Measurements from ENCODE around the gene TMEM247.
"Not testable (repeated sequence)": the region's sequence is repeated elsewhere in the genome, so short reads cannot be mapped to it uniquely, and the experiment has no call there.

The TMEM247 gene

GRCh38 chr2:46517485-46517884 is 38.1 kb downstream of the TMEM247 start:
- no peak for DNase-seq

- no peak for DNase-seq
Observed at GRCh38 chr2:46518861-46519260, 39.5 kb downstream of the TMEM247 start.

- no peak for DNase-seq
Observed at GRCh38 chr2:46519265-46519664, 39.9 kb downstream of the TMEM247 start.

GRCh38 chr2:46520130-46520711 is 40.9 kb downstream of the TMEM247 start:
- no peak for DNase-seq

GRCh38 chr2:46521215-46521683 is 41.9 kb downstream of the TMEM247 start:
- peak; percentile 74 for DNase-seq

- not testable (repeated sequence) for DNase-seq
Observed at GRCh38 chr2:46522385-46522784, 43.0 kb downstream of the TMEM247 start.

GRCh38 chr2:46525522-46526155 is 46.3 kb downstream of the TMEM247 start:
- no peak for DNase-seq

GRCh38 chr2:46528880-46529279 is 49.5 kb downstream of the TMEM247 start:
- no peak for DNase-seq

- DNase-seq, result no peak
Observed at GRCh38 chr2:46530639-46531038, 51.3 kb downstream of the TMEM247 start.

- DNase-seq, result no peak
Observed at GRCh38 chr2:46531863-46532262, 52.5 kb downstream of the TMEM247 start.

All from fibroblast of skin of right quadriceps (primary cell).